Lower leg skin (tissue), 4 donors: Measurements from ENCODE around the gene DZANK1. TPM values are rescaled to one million over a fixed set of nuclear protein-coding genes. Genes with fewer than 3 reads are reported as not detected.
"Not testable (repeated sequence)": the region's sequence is repeated elsewhere in the genome, so short reads cannot be mapped to it uniquely, and the experiment has no call there.

Experiments used
- DNase-seq, 2 donors: peaks; one replicate each; pipeline ENCODE4 v3.0.0-alpha.2; 2019; ENCODE audit warnings: low spot score in 2 of 2
- H3K4me3 ChIP-seq: fragments of 200-600 bp; sonication (generic); 2 replicates; pipeline ENCODE4 v1.5.1; 2017; ENCODE audit warnings: mild to moderate bottlenecking, low read depth; ENCODE audit not compliant: poor library complexity, severe bottlenecking
- CTCF ChIP-seq, 3 donors: fragments of 450-650 bp; IDR thresholded peaks; one replicate each; pipeline ENCODE4 v1.5.1; 2016; ENCODE audit warnings: antibody characterized with exemption in 3 of 3, mild to moderate bottlenecking in 3 of 3, moderate library complexity in 2 of 3
- POLR2A ChIP-seq, 2 donors: fragments of 450-650 bp; IDR thresholded peaks; one replicate each; pipeline ENCODE4 v1.6.1; 2016 to 2017; ENCODE audit warnings: antibody characterized with exemption in 2 of 2, mild to moderate bottlenecking in 1 of 2, moderate library complexity in 1 of 2
- WGBS, 2 donors: methylation state at CpG; one replicate each; pipeline ENCODE4 v1.1.5; 2018; 5-methylcytosine and 5-hydroxymethylcytosine counted together
- intact Hi-C: fragments of 100-400 bp; cut with DNase I; formaldehyde crosslinking; loops from one replicate; pipeline ENCODE4 v1.15.0; 2023; ENCODE audit warnings: low total_unique reads
- total RNA-seq, 4 donors: library from RNA; depleted of rRNA; stranded (reverse); fragments of >200 nt; gene quantifications; one replicate each; pipeline ENCODE4 v1.1.0, GENCODE V29; 2016

DZANK1 gene
- total RNA-seq, 4 donors from 2014 or later, result 0.53 to 6.1 (median 4.3) TPM

GRCh38 chr20:18391686-18392085 is 75.1 kb downstream of the DZANK1 start:
- 73 to 85% methylated on average over 5 of the region's 5 CpGs for WGBS, 2 donors
- intact Hi-C loops, result no loop called here
- no peak for TF ChIP-seq CTCF (IDR thresholded peaks at IDR 0.05)
- TF ChIP-seq POLR2A (IDR thresholded peaks at IDR 0.05), result no peak
- H3K4me3 ChIP-seq, result no peak overlapping the region
- DNase-seq, result no peak

DNA sequence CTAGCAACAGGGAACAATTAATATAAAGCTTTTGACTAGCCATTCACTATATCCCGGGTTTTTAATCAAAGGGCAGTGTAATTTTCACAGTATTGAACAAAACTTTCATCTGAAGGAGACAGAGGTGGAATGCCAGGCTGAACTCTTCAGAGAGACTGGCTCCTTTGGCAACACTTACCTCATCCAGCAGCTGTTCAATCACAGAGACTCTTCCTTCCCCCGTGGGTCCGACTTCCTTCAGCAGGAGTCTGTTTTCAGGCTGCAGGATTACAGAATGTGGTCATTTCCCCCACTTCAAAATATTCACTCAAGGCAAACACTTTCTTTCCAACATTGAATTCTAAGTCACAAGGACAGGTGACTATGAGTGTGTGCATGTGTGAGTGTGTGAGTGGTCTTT is 76.6 kb downstream of the DZANK1 start:
- 61 to 69% methylated on average over 3 of the region's 3 CpGs for WGBS, 2 donors
- no peak for TF ChIP-seq CTCF (IDR thresholded peaks at IDR 0.05)
- no peak for TF ChIP-seq POLR2A (IDR thresholded peaks at IDR 0.05)
- no peak for DNase-seq
- no peak overlapping the region for H3K4me3 ChIP-seq
- intact Hi-C loops, result no loop called here

DNA sequence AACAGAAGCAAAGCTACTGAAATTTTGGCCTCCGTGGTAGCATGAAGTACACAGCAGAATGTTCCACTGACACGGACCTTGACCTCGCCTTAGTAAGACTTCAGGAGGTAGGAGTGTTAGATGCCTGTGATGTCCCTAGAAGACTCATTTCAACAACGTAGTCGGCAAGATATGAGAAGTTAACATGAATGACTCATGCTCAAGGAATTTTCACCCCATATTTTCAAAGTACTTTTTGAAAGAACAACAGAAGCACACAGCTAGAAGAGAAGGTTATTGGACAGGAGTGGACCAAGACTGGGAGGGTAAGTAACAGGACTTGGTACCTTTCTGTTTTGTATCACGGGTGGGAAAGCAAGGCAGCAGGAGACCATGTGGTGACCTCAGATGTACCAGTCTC is 78.0 kb downstream of the DZANK1 start:
- no peak for DNase-seq
- no peak for TF ChIP-seq POLR2A (IDR thresholded peaks at IDR 0.05)
- TF ChIP-seq CTCF (IDR thresholded peaks at IDR 0.05), result no peak
- intact Hi-C loops, result no loop called here
- H3K4me3 ChIP-seq, result no peak overlapping the region
- 51 to 57% methylated on average over 6 of the region's 6 CpGs for WGBS, 2 donors

- TF ChIP-seq POLR2A (IDR thresholded peaks at IDR 0.05) (no peak), CTCF (IDR thresholded peaks at IDR 0.05) (no peak)
- WGBS, 2 donors, result 90 to 91% methylated on average over 5 to 6 of the region's 7 CpGs
- H3K4me3 ChIP-seq, result no peak overlapping the region
- no peak for DNase-seq
- intact Hi-C loops, result no loop called here
Measured at GRCh38 chr20:18380908-18381529, 85.8 kb downstream of the DZANK1 start.

- TF ChIP-seq POLR2A (IDR thresholded peaks at IDR 0.05) (no peak), CTCF (IDR thresholded peaks at IDR 0.05) (no peak)
- 63 to 68% methylated on average over 8 of the region's 8 CpGs for WGBS, 2 donors
- DNase-seq, result no peak
- intact Hi-C loops, result no loop called here
- H3K4me3 ChIP-seq, result no peak overlapping the region
Measured at GRCh38 chr20:18377896-18378481, 88.8 kb downstream of the DZANK1 start.

GRCh38 chr20:18375551-18375950 is 91.3 kb downstream of the DZANK1 start:
- WGBS, 2 donors, result 96 to 97% methylated on average over 18 to 23 of the region's 28 CpGs
- DNase-seq, intact Hi-C loops, H3K4me3 ChIP-seq: not testable (repeated sequence)
